Measurements from ENCODE around the gene ZNF324.
"Not testable (repeated sequence)": the region's sequence is repeated elsewhere in the genome, so short reads cannot be mapped to it uniquely, and the experiment has no call there.

ZNF324 gene

DNA sequence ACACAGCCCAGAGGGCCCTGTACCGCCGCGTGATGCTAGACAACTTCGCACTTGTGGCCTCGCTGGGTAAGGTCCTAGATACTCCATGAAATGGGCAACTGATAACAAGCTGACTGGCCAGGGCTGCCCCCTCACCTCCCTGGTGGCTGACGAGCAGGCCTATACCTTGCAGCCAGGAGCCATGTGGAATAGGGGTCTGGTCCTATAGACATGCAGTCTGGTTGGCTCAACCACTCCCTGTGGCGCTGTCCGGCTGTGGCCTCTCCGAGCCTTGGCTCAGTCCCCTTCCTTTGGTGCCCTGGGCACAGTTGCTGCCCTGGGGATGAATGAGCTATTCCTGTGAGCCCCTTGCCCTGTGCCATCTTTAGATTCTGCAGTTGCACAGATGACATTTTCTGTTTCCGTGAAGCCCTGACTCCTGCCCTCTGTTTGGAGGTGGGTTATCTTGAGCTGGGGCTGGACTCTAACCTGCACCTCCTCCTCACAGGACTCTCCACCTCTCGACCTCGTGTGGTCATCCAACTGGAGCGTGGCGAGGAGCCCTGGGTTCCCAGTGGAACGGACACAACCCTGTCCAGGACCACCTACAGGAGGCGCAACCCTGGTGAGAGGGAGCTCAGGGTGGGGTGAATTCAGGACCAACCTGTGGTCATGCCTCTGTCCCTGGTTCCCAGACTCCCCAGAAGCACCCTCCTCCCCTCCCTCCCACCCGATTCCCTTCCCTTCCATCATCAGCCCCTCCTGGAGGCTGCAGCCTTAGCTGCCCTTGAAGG is 2.5 kb downstream of the ZNF324 start:
- Histone ChIP-seq H3K27ac (no peak overlapping the region), H3K4me3 (no peak overlapping the region)

DNA sequence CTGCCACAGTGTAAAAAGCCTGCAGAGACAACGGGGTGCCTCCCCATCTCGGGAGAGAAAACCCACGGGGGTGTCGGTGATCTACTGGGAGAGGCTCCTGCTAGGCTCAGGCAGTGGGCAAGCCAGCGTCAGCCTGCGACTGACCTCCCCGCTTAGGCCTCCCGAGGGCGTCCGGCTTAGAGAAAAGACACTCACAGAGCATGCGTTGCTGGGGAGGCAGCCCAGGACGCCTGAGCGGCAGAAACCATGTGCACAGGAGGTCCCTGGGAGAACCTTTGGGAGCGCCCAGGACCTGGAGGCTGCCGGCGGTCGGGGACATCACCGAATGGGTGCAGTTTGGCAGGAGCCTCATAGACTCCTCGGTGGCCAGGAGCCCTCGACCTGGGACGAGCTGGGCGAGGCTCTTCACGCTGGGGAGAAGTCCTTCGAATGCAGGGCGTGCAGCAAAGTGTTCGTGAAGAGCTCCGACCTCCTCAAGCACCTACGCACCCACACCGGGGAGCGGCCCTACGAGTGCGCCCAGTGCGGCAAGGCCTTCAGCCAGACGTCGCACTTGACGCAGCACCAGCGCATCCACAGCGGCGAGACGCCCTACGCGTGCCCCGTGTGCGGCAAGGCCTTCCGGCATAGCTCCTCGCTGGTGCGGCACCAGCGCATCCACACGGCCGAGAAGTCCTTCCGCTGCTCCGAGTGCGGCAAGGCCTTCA is 4.1 kb downstream of the ZNF324 start:
- H3K27ac ChIP-seq, H3K4me3 ChIP-seq: not testable (repeated sequence)

DNA sequence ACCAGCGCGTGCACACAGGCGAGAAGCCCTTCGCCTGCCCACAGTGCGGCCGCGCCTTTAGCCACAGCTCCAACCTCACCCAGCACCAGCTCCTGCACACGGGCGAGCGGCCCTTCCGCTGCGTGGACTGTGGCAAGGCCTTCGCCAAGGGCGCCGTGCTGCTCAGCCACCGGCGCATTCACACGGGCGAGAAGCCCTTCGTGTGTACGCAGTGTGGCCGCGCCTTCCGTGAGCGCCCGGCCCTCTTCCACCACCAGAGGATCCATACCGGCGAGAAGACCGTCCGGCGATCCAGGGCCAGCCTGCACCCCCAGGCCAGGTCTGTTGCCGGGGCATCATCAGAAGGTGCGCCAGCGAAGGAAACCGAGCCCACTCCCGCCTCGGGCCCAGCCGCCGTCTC is 4.9 kb downstream of the ZNF324 start:
- Histone ChIP-seq H3K27ac (no peak overlapping the region), H3K4me3 (no peak overlapping the region)

DNA sequence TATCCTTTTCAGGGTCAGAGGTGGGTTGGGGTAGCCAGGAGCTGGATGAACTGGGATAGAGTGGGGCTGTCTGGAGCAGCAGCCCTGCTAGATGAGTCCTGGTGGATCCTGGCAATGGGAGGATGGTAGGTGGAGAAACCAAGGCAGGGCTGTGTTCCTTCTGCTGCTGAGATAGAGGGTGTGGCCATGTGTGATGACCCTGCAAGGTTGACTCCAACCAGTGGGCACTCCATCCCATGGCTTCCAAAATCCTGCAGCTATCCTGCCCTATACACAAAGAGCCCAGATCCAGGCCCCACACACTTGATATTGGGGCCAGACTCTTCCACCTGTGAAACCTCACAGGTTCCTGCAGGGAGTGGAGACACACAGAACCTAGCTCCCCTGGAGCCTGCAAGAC is 6.9 kb downstream of the ZNF324 start:
- no peak overlapping the region for H3K27ac ChIP-seq
- no peak overlapping the region for H3K4me3 ChIP-seq

DNA sequence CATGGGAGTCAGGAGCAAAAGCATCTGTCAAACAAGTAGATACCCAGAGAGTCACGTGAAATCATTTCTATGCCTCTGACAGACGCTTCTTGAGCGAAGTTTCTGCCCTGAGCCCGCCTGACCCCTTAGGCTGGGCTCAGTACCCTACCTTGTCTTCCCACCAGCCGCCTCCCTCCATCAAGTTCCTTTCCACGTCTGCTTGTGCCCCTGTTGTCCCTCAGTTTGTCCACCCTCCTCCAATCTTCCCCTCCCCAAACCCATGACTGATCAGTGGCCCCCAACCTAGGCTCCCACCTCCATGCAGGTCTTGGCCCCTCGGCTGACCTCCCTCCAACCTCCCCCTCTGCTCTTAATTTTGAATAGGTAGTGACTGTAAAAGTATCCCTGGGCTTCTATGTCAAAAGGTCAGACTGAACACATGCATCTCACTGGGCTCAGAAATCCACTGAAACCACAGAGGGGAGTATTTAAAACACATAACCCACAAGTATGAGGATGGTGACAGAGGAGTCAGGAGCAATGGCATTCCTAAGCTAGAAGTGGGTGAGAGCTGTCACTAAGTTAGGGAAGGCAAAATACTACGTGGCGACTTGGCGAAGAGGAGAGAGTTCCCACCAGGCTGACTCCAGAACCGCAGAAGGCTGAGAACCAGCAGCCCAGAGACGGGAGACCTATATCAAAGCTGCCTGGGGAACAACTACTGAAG is 7.6 kb downstream of the ZNF324 start:
- H3K27ac ChIP-seq = peak overlapping the region in 7 of 21 experiments; percentile 84 to 93 (median 88)
- H3K4me3 ChIP-seq = no peak overlapping the region

DNA sequence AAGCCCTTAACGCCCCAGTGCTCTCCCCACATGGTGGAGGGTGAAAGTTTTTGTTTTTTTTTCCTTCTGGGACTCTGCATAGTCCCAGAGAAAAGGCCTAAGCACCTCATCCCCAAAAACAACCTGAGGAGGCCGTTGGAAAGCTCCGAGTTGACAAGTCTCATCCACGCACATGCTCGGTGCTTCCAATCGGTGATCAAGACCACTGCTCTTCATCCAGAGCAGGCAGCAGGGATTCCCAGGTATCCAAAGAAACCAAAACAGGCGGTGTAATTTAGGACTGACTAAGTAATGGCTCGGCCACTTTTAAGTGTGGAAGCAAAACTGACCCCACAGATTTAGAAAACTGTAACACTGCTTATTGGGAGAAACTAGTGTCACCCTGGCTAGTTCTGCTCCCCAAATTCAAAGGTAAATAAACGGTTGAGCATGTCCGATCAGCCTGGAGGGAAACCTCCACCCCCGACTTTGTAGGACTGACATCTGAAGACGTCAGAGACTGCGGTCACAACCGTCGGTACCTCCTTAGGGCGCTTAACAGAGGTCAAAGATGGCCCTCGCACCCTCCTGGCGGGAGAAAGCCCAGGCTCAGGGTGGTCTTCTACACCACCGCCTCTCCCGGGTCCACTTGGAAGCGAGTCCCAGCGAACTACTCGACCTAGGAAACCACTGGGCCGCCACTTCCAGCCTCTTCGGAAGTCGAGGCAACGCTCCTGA is 8.3 kb downstream of the ZNF324 start:
- H3K4me3 ChIP-seq = peak overlapping the region; percentile 45 to 71 (median 59)
- peak overlapping the region in 20 of 21 experiments; percentile 61 to 97 (median 86) for H3K27ac ChIP-seq

DNA sequence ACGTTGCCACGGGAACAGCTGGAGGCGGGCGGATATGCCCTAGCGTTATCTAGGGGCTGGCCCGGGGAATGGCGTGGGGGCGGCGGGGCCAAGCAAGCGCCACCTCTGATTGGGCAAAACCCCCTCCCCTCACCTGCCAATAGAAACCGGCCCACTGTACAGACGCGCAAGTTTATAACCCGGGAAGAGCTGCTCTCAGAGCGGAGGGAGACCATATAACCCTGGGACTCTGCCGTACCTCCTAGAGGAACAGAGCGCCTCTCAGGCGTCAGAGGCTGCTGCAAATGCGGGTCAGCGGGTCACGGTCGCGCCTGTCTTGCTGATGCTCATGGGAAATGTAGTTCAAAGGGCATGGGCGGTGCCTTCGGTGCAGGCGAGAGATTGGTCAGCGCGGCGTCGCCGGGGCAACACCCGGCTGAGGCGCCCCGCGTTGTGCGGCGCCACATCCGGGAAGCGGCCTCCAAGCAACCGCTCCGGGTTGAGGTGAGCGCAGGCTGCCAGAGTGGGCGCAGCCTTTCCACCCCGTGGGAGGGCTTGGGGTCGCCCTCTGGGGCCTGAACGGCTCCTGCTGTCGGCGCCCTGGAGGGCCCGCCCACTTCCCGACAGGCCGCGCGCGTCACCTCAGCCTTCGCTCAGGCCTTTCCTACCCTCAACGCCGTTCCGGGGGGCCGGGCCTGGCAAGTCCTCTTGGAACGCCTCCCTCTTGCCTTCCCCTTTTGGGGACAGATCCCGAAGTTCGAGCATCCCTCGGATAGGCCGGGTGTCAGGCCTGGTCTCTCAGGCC is 9.0 kb downstream of the ZNF324 start, which contains the start of gene ZNF446:
Gene ZNF446, plus strand, starts transcription at position 639 of the 784 bp plus-strand sequence. CDS start 867 bp downstream, outside the sequence.
- peak within 1 kb of the TSS; percentile 45 to 71 (median 59) for H3K4me3 ChIP-seq
- H3K27ac ChIP-seq = peak within 1 kb of the TSS; percentile 47 to 97 (median 86)

DNA sequence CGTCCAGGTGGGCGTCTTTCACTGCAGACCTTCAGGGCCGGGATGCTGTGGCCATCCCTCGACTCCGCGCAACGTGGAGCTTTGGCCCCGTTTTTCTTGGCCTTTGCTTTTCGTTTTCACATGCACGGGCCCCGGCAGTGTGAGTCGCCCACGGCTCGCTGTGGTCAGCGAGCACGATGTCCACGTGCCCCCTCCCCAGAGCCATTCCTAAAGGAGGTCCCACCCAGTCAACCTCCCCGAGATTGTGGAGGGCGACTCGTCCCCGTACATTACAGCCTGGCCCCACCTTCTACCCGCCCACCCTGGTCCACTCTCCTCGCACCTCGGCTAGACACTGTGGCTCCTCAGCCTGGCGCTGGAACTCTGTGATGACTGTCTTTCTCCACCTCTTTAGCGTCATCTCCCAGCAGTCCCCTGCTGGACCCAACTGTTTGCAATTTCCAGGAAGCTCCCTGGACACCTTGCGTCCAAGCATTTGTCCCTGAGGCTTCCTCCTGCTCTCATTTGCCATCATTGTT is 9.7 kb downstream of the ZNF324 start:
- H3K4me3 ChIP-seq = peak overlapping the region; percentile 45 to 71 (median 59)

DNA sequence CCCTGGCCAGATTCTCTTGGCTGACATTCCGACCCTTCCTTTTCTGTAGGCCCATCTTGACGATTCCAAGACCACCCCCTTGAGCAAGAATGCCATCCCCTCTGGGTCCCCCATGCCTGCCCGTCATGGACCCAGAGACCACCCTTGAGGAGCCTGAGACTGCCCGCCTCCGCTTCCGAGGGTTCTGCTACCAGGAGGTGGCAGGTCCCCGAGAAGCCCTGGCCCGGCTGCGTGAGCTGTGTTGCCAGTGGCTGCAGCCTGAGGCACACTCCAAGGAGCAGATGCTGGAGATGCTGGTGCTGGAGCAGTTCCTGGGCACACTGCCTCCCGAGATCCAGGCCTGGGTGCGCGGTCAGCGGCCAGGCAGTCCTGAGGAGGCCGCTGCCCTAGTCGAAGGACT is 10.2 kb downstream of the ZNF324 start:
- Histone ChIP-seq H3K27ac (peak overlapping the region in 12 of 21 experiments; percentile 68 to 97 (median 87)), H3K4me3 (no peak overlapping the region)

More for the DNA sequence above, 9.7 kb downstream of the ZNF324 start:
- peak overlapping the region; percentile 47 to 97 (median 86) for H3K27ac ChIP-seq

DNA sequence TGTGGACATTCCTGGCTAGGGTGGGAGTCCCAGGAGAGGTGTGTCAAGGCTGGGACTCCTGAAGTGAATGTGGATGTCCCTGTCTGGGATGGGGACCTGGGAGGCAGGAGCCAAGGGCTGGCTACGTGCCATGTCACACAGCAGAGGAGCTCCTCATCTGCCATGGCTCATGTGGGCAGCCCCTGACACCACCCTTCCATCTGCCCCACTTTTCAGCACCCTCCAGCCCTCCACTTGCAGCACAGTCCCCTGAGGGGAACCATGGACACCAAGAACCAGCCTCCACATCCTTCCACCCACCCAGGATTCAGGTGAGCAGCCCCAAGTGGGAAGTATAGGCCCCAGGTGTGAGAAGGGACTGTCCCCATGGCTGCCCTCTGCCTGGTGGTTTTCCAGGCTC is 11.0 kb downstream of the ZNF324 start:
- peak overlapping the region in 5 of 21 experiments; percentile 86 to 92 (median 88) for H3K27ac ChIP-seq
- no peak overlapping the region for H3K4me3 ChIP-seq

DNA sequence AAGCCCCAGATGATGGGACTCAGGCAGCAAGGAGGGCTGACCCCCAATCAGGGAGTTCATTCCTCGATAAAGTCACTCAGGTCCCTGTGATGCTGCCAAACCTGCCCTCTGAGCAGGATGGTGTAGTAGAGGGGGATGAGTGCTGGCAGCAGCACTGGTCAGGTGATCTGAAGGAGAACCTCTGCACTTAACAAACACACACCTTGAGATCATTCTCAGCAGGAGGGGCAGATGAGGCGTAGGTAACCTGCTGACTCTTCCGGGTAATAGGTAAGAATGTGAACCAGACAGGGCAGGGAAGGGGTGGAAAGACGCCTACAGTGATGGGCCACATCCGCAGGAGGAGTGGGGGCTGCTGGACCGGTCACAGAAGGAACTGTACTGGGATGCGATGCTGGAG is 12.4 kb downstream of the ZNF324 start:
- no peak overlapping the region for H3K4me3 ChIP-seq
- H3K27ac ChIP-seq = no peak overlapping the region

DNA sequence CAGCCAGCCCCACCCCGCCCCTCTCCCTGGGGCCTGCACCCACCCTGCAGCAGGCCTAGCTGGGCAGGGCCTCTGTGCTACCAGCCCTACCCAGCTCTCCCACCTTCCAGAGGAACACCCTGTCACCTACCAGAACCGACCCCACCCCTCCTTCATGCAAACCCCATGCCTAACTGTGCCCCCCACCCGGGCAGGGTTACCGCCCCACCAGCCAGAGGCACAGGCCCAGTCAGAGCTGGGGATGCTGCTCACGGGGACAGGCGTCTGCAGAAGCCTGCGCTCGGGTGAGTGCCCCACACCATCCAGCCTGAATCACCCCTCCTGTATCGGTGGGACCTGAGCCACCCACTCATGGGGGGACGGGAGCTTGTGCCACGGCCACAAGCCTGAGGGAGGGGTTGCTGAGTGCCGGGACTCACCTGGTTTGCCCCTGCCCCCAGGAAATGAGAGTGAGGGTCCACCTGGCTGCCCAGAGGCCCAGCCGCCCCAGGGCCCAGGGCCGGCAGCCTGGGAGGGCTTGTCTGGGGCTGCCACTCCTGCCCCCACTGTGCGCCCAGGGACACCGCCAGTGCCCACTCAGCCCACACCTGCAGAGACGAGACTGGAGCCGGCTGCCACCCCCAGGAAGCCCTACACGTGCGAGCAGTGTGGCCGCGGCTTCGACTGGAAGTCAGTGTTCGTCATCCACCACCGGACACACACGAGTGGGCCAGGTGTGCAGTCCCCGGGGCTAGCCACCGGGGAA is 13.0 kb downstream of the ZNF324 start:
- Histone ChIP-seq H3K4me3 (no peak overlapping the region), H3K27ac (no peak overlapping the region)

DNA sequence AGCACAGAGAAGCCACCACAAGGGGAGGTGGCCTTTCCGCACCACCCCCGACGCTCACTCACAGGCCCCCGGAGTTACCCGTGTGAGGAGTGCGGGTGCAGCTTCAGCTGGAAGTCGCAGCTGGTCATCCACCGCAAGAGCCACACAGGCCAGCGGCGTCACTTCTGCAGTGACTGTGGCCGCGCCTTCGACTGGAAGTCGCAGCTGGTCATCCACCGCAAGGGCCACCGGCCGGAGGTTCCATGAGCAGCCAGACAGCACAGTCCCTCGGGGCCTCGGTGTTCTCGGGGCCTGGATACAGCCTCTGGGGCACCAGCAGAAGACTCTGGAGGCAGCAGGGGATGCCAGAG is 13.6 kb downstream of the ZNF324 start:
- no peak overlapping the region for H3K4me3 ChIP-seq
- H3K27ac ChIP-seq = no peak overlapping the region

DNA sequence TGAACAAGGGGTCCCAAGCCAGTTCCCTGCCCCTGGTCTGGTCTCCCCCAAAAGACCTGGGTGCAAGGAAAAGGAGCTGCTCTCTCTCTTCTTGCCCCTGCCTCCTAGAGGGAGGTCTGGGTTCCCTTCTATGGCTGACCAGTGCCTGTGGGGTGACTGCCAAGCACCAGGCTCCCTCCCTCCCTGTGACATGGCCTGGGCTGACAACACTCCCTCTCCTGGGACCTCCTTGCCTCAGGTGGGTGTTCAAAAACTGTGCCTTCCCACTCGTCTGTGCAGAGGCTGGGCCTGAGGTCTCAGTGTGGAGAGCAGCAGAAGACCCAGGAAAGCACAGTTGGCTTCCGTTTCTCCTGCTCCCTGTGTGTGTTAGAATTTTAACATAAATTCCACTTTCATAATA is 14.0 kb downstream of the ZNF324 start:
- no peak overlapping the region for H3K4me3 ChIP-seq
- H3K27ac ChIP-seq = no peak overlapping the region

DNA sequence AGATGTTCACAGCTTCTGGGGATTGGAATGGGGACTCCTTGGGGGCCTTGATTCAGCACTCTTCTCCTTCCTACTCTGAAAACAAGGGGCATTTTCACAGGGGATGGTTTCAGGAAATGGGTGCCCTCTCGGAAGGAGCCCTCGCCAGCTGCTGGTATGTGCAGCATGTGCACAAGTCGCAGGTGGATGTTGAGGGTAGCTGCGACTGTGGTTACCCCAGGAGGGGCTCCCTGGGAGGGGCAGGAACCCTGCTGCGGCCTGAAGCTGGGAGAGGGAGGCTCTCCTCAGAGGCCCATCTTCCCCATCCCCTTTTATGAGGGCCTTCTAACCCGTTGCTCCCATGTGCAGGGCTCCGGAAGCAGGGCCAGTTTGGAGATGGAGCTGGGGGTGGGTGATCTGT is 15.5 kb downstream of the ZNF324 start:
- H3K4me3 ChIP-seq = no peak overlapping the region
- no peak overlapping the region for H3K27ac ChIP-seq

DNA sequence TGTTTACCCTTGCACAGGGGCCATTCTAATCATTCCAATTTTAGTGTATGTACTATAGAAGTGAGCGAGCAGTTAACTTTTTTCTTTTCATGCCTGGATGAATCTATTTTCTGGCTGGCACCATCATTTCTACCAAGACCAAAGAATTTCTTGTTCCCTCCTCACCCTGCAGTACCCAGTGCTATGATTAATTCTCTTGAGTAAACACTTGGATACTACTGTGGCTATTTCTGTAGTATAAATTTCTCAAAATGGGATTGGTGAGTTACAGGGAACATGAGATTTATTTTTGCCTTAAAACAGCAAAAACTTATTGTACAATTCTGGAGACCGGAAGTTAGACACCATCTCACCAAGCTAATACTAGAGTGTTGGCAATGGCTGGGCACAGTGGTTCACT is 16.9 kb downstream of the ZNF324 start:
- H3K27ac ChIP-seq = no peak overlapping the region

DNA sequence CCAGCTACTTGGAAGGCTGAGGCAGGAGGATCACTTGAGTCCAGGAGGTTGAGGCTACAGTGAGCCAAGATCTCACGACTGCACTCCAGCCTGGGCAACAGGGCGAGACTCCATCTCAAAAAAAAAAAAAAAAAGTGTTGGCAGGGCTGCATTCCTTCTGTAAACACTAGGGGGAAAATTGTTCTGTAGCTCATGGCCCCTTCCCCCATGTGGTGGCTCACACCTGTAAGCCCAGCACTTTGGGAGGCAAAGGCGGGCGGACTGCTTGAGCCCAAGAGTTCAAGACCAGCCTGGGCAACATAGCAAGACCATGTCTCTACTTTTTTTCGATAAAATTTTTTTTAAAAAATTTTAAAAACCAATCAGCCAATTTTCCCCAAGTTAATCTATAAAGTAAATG is 17.5 kb downstream of the ZNF324 start:
- H3K27ac ChIP-seq, H3K4me3 ChIP-seq: not testable (repeated sequence)

More for the DNA sequence above, 16.9 kb downstream of the ZNF324 start:
- H3K4me3 ChIP-seq = no peak overlapping the region

DNA sequence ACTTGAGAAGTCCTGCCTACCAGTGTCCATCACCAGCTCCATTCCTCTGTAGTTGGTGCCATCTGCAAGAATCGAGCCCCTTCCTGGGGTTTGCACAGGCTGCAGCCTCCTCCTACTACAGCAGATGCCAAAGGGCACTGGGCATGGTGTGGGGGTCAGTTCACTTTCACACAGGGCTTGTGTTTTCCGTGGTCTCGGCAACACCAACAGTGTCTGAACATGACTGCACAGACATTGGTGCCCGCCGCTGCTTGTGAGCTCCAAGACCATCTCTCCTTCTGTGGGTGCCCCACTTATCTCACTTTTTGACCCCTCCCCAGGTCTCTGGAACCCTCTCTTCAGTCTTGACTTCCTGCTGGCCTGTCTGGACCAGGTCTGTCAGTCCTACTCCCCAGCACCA is 24.5 kb downstream of the ZNF324 start:
- no peak overlapping the region for H3K27ac ChIP-seq
- H3K4me3 ChIP-seq = no peak overlapping the region

Measured in skin epidermis (tissue), 12 donors.